K562 (cell line): ENCODE measurements around the gene TXLNA. TPM values are rescaled to one million over a fixed set of nuclear protein-coding genes. Genes with fewer than 3 reads are reported as not detected.

ENCODE experiments used
- ARNT ChIP-seq, 2 experiments: fragments of 450-650 bp; IDR thresholded peaks; 2 replicates each; pipeline ENCODE4 v1.6.1; 2016; ENCODE audit warnings: mild to moderate bottlenecking in 1 of 2
- ATF2 ChIP-seq: sonication (generic); formaldehyde crosslinking; IDR thresholded peaks from 2 replicates; pipeline ENCODE4 v1.8.1; 2022; ENCODE audit warnings: missing genetic modification reagents
- E2F5 ChIP-seq: sonication (generic); formaldehyde crosslinking; IDR thresholded peaks from 2 replicates; pipeline ENCODE4 v1.8.0; 2022; ENCODE audit warnings: mild to moderate bottlenecking, missing genetic modification reagents
- HCFC1 ChIP-seq: IDR thresholded peaks from 2 replicates; pipeline ENCODE4 v1.6.1; 2012; ENCODE audit warnings: low read depth, low read length, improper control_type of control experiment
- KLF13 ChIP-seq: fragments of 450-650 bp; IDR thresholded peaks from 2 replicates; pipeline ENCODE4 v1.6.1; 2016; ENCODE audit warnings: missing genetic modification characterization, low read depth, mild to moderate bottlenecking, missing compliant biosample characterization, moderate library complexity, borderline replicate concordance
- LEF1 ChIP-seq: fragments of 450-650 bp; IDR thresholded peaks from 2 replicates; pipeline ENCODE4 v1.6.1; 2016; ENCODE audit warnings: mild to moderate bottlenecking
- MAFK ChIP-seq: IDR thresholded peaks from 2 replicates; pipeline ENCODE4 v1.6.1; 2011; ENCODE audit warnings: low read length, improper control_type of control experiment
- MTA3 ChIP-seq: fragments of 450-650 bp; formaldehyde crosslinking; IDR thresholded peaks from 2 replicates; pipeline ENCODE4 v1.6.1; 2017; ENCODE audit warnings: mild to moderate bottlenecking, borderline replicate concordance
- NONO ChIP-seq, 2 experiments: fragments of 200-400 bp in 1 of 2; fragments of 450-650 bp in 1 of 2; formaldehyde crosslinking in 1 of 2; IDR thresholded peaks; 2 replicates each; pipeline ENCODE4 v1.6.1; 2017; ENCODE audit warnings: low read depth in 2 of 2, mild to moderate bottlenecking in 2 of 2, moderate library complexity in 2 of 2, low read length in 1 of 2
- POLR2G ChIP-seq: fragments of 200-400 bp; formaldehyde crosslinking; IDR thresholded peaks from 2 replicates; pipeline ENCODE4 v1.6.1; 2017; ENCODE audit warnings: low read depth, mild to moderate bottlenecking, antibody characterized with exemption, low read length, moderate library complexity
- RB1 ChIP-seq: fragments of 450-650 bp; IDR thresholded peaks from 2 replicates; pipeline ENCODE4 v1.6.1; 2017; ENCODE audit warnings: low read depth, mild to moderate bottlenecking
- RBM25 ChIP-seq: fragments of 200-400 bp; formaldehyde crosslinking; IDR thresholded peaks from 2 replicates; pipeline ENCODE4 v1.6.1; 2018; ENCODE audit warnings: low read length, low read depth, moderate library complexity; ENCODE audit not compliant: severe bottlenecking
- SLC30A9 ChIP-seq: fragments of 250-450 bp; sonication (Bioruptor Pico); IDR thresholded peaks from 2 replicates; pipeline ENCODE4 v1.8.0; 2022; ENCODE audit warnings: mild to moderate bottlenecking, moderate library complexity
- ZBED1 ChIP-seq: IDR thresholded peaks from 2 replicates; pipeline ENCODE4 v1.6.1; 2014
- ZNF407 ChIP-seq: fragments of 450-650 bp; IDR thresholded peaks from 2 replicates; pipeline ENCODE4 v1.6.1; 2016; ENCODE audit warnings: low read depth
- ZNF695 ChIP-seq: fragments of 450-650 bp; formaldehyde crosslinking; IDR thresholded peaks from 2 replicates; pipeline ENCODE4 v1.4.0; 2020; ENCODE audit warnings: mild to moderate bottlenecking, moderate library complexity
- polyA plus RNA-seq, 8 experiments: library from polyadenylated mRNA; depleted of rRNA in 4 of 8; stranded (reverse) in 5 of 8; unstranded in 3 of 8; fragments of >200 nt; fragmentation: Nextera tagmentation in 2 of 8; fragmentation: Illumina TruSeq in 1 of 8; extraction: Ambion mirVana in 2 of 8; extraction: Trizol in 1 of 8; gene quantifications; 2 replicates each; pipeline versions ENCODE4 v1.2.1 to v1.2.3, GENCODE V29; 2011 to 2014; ENCODE audit warnings: inconsistent platforms in 1 of 8, missing spikeins in 1 of 8
- total RNA-seq, 7 experiments: library from RNA; depleted of rRNA in 6 of 7; stranded (reverse); fragments of >200 nt in 6 of 7; fragmentation: Illumina TruSeq in 2 of 7; extraction: Trizol in 2 of 7; gene quantifications; 2 replicates each; pipeline versions ENCODE4 v1.2.1 to v1.2.3, GENCODE V29; 2011 to 2021; ENCODE audit warnings: low replicate concordance in 1 of 7

The TXLNA gene
- total and polyA plus RNA-seq, 9 of the 15 experiments (the other 6 are each of a cell fraction or from before 2014, with no cell fraction given): 9.2 to 54.5 (median 39.3) TPM

- TF ChIP-seq ZNF407: no peak
- TF ChIP-seq MTA3: peak; percentile 94
- TF ChIP-seq ATF2: no peak
- no peak for TF ChIP-seq ZBED1
- TF ChIP-seq RB1: peak; percentile 89; the same call in 1 of the 2 replicates
- peak; percentile 93 for TF ChIP-seq KLF13 (tag)
- peak; percentile 55 for TF ChIP-seq HCFC1
- no peak for TF ChIP-seq ARNT (IDR thresholded peaks at IDR 0.05)
- no peak for TF ChIP-seq ZNF695 (CRISPR knock-in tag)
- TF ChIP-seq NONO (IDR thresholded peaks at IDR 0.05; ENCODE audit: low read depth in 2 of 2, low read length in 1 of 2): peak; percentile 58 to 75; a peak in 2 of 4 replicates
- TF ChIP-seq SLC30A9: no peak
- TF ChIP-seq E2F5: 0 out of 2 replicates have a peak, but pooled peaks have one; percentile 75
- TF ChIP-seq RBM25: peak; percentile 90
- TF ChIP-seq MAFK: no peak
- TF ChIP-seq POLR2G: peak; percentile 99
- TF ChIP-seq LEF1: no peak
Measured at GRCh38 chr1:32179443-32180185, at the start of gene TXLNA (continued).
